ENCODE results near the gene HMGCLL1. TPM values are rescaled to one million over a fixed set of nuclear protein-coding genes. Genes with fewer than 3 reads are reported as not detected.

The HMGCLL1 gene
- total RNA-seq, 1 donor = not detected

GRCh38 chr6:55594442-55594841 lies 15.4 kb upstream of the HMGCLL1 start:
- TF ChIP-seq CTCF (IDR thresholded peaks at IDR 0.05; ENCODE audit: insufficient read depth, low read length) = no peak
- H3K4me3 ChIP-seq (ENCODE audit: low read depth, low read length) = no peak overlapping the region
- no peak for DNase-seq (ENCODE audit: low read depth)

GRCh38 chr6:55584654-55585354 lies 5.8 kb upstream of the HMGCLL1 start:
- no peak overlapping the region for H3K4me3 ChIP-seq (ENCODE audit: low read depth, low read length)
- TF ChIP-seq CTCF (IDR thresholded peaks at IDR 0.05; ENCODE audit: insufficient read depth, low read length) = no peak
- DNase-seq (ENCODE audit: low read depth) = no peak

GRCh38 chr6:55576811-55577210 lies 2.2 kb downstream of the HMGCLL1 start:
- no peak for DNase-seq (ENCODE audit: low read depth)
- no peak overlapping the region for H3K4me3 ChIP-seq (ENCODE audit: low read depth, low read length)
- no peak for TF ChIP-seq CTCF (IDR thresholded peaks at IDR 0.05; ENCODE audit: insufficient read depth, low read length)

GRCh38 chr6:55574556-55574955 lies 4.4 kb downstream of the HMGCLL1 start:
- no peak for TF ChIP-seq CTCF (IDR thresholded peaks at IDR 0.05; ENCODE audit: insufficient read depth, low read length)
- H3K4me3 ChIP-seq (ENCODE audit: low read depth, low read length) = no peak overlapping the region
- DNase-seq (ENCODE audit: low read depth) = no peak

GRCh38 chr6:55569638-55570037 lies 9.4 kb downstream of the HMGCLL1 start:
- no peak for TF ChIP-seq CTCF (IDR thresholded peaks at IDR 0.05; ENCODE audit: insufficient read depth, low read length)
- DNase-seq (ENCODE audit: low read depth) = no peak
- no peak overlapping the region for H3K4me3 ChIP-seq (ENCODE audit: low read depth, low read length)

- DNase-seq (ENCODE audit: low read depth) = no peak
These were observed 10.1 kb downstream of the HMGCLL1 start for GRCh38 chr6:55568808-55569439.

More at GRCh38 chr6:55568808-55569439, 10.1 kb downstream of the HMGCLL1 start:
- TF ChIP-seq CTCF (IDR thresholded peaks at IDR 0.05; ENCODE audit: insufficient read depth, low read length) = no peak
- no peak overlapping the region for H3K4me3 ChIP-seq (ENCODE audit: low read depth, low read length)

Data from fibroblast of the aortic adventitia (primary cell).